HUDEP-2 (cell line): Measurements from ENCODE around the gene TUBGCP3.
"Not testable (repeated sequence)": the region's sequence is repeated elsewhere in the genome, so short reads cannot be mapped to it uniquely, and the experiment has no call there.

Experiments
- DNase-seq, 76 experiments: peaks; one replicate each; lab custom pipeline; 2025; ENCODE audit not compliant: unreplicated experiment in 76 of 76; lab: John Stamatoyannopoulos, UW

The TUBGCP3 gene

DNA sequence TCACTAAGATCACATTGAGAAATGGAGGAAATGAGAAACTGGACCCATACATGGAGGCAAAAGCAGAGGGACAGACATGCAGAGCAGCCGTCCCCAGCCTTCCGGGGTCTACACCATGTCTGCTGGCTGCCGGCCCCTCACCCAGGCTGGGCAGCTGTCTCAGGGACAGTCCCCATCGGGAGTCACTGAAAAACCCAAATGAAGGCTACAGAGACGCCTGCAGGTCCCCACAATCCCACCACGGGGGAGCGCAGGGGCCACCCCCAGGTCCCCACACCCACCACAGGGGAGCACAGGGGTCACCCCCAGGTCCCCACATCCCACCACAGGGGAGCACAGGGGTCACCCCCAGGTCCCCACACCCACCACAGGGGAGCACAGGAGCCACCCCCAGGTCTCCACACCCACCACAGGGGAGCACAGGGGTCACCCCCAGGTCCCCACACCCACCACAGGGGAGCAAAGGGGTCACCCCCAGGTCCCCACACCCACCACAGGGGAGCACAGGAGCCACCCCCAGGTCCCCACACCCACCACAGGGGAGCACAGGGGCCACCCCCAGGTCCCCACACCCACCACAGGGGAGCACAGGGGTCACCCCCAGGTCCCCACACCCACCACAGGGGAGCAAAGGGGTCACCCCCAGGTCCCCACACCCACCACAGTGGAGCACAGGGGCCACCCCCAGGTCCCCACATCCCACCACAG lies 99.5 kb downstream of the TUBGCP3 start:
- not testable (repeated sequence) for DNase-seq

DNA sequence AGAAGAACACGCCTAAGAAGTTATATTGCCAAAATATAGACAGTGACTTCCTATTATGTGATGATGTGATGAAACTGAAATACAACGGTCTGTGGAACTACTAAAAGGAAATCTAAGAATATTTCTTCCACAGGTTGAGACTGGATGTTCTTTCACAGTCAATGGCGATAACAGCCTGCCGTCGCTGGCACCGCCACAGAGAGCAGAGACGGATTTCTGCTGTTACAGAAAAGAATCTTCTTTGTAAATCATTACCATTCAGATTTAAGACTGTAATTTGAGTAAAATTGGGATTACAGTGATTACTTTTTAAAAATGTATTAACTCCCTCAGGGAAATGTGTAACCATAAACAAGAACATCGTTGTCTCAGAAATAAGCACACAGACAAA lies 100.8 kb downstream of the TUBGCP3 start:
- no peak for DNase-seq

GRCh38 chr13:112486386-112487126 lies 101.4 kb downstream of the TUBGCP3 start:
- DNase-seq: no peak

GRCh38 chr13:112485814-112486213 lies 102.1 kb downstream of the TUBGCP3 start:
- DNase-seq: not testable (repeated sequence)

GRCh38 chr13:112483299-112483698 lies 104.7 kb downstream of the TUBGCP3 start:
- DNase-seq: no peak

DNA sequence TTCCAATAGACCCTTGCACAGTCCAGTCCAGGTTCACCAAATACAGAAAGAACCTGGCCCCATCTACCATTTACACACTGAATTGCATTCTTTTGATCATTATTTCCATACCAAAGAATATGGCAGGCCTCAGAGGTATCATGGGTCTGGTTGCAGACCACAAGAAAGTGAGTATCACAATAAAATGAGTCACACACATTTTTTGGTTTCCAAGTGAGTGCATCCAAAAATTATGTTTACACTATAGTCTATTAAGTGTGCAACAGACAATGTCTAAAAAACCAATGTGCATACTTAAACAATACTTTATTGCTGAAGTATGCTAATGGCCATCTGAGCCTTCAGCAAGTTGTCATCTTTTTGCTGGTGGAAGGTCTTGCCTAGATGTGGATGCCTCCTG lies 106.5 kb downstream of the TUBGCP3 start:
- DNase-seq: no peak

GRCh38 chr13:112479389-112479788 lies 108.6 kb downstream of the TUBGCP3 start:
- DNase-seq: no peak

- no peak for DNase-seq
Observed at GRCh38 chr13:112477070-112477619, 110.8 kb downstream of the TUBGCP3 start.

GRCh38 chr13:112475889-112476288 lies 112.1 kb downstream of the TUBGCP3 start:
- no peak for DNase-seq

- DNase-seq: no peak
Observed at GRCh38 chr13:112474869-112475268, 113.1 kb downstream of the TUBGCP3 start.

GRCh38 chr13:112473818-112474217 lies 114.1 kb downstream of the TUBGCP3 start:
- no peak for DNase-seq

DNA sequence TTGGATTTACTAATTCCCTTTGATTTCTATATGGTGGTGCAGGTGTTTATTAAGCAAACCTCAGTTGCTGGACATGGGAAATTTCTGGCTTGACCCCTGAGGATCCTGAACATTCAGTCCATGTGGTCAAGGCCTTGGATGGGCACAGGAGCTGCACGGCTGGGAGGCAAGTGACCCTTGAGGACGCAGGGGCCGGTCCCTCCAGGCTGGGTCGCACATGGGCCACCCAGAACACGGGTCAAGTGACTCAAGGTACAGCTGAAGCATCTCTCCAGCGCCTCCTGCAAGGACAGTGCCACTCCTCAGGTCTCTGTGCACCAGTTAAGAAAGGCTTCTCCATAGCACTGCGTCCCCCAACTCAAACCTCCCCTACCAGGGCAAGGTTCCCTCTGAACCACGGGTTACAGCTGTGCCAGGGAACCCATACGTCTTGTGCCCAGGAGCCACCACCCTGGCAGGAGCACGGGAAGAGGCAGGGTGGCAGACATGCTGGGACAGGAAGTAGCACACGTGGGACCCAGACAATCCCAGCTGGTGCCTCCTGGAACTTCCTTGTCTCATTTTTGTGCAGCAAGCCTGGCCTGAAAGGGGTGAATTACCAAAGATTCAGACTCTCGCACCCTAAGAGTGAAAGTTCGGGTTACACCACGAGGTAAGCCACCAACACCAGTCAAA lies 118.7 kb downstream of the TUBGCP3 start:
- no peak for DNase-seq

- DNase-seq: no peak
Observed at GRCh38 chr13:112468069-112468468, 119.9 kb downstream of the TUBGCP3 start.

DNA sequence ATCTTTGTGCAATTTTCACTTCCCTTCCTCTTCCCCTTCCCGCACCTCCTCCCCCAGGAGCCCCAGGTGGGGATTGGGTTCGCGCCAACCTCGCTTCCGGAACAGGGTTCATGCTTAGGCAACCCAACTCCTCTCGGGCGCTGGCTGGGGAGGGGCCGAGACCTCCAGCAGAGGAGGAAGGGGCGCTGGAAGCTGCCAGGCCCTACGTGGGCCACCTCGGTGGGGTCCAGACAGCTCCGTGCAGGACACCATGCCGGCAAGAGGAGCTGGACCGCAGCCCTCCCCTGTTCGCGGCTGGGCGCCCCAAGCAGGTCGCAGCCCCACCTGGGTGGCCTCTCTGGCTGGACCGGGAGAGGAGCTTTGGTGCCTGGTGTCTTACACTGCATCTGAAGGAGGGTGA lies 120.7 kb downstream of the TUBGCP3 start:
- DNase-seq: no peak

DNA sequence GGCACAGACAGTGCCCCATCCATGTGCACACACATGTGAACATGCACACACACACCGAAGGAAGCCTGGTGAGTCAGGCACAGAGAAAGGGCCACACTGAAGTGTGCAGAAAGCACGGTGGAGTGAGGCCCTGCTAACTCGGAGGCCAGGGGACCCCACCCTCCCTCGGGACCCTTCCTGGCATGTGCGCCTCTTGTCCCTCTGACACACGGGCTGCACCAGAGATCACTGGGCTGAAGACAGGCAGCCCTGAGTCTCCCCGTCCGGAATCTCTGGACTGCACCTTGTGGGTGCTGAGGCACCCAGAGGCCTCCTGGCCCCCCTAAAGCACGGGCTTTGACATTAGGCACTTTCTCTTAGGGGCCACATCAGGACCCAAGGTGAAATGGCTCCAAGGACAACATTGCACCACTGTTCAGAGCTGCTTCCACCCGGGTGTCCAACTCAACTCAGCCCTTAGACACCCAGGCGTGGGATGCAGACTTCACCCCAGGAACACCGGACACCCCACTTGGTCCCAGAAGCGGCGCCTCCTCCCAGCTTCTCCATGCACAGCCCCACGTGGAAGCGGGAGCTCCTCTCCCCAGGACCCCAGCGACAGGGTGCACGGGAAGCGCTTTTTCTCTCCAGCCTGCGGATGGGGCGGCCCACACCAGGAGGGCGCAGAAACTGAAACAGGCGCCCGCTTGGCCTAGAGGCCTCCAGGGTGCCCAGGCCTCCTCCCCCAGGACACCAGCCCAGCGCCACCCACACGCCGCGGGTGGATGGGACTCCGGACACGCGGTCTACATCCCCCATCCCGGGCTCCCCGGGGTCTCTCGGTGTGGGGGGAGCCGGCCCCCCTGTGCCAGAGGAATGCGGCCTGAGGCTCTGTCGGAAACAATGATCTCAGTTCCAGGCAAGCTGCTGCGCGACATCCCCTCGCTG lies 121.6 kb downstream of the TUBGCP3 start:
- no peak for DNase-seq

DNA sequence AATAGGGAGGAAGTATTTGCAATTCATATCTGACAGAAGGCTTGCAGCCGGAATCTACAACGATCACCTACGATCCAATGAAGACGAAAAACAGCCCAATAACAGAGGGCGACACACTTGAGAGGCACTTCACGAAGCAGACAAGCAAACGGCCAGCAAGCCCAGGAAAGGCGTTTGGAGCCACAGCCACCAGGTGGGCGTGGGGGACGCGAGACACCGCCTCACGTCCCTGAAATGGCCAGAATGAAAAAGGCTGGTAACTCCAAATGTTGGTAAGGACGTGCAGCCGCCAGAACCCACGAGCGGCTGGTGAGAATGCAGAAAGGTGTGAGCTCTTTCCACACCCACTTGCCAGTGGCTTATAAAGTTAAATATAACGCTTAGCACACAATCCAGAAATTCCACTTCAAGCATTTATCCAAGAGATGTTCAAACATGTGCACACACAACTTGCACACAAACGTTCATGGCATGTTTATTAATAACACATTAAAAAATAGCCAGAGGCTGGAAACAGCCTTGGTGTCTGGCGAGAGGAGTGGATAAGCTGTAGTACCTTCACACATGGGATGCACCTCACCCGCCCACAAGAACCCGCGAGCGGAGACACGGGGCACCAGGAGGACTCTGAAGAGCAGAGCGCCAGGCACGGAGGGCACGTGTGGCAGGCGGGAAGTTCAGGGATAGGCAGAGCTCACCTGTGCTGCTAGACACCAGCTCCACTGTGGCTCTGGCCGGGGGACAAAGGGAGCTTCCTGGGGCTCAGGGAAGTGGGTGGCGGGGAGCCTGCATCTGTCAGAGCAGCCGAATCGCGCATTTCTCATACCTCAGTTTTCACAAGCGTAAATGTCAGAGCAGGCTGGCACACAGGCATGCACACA lies 122.5 kb downstream of the TUBGCP3 start:
- no peak for DNase-seq

- no peak for DNase-seq
Observed at GRCh38 chr13:112464720-112465119, 123.2 kb downstream of the TUBGCP3 start.

DNA sequence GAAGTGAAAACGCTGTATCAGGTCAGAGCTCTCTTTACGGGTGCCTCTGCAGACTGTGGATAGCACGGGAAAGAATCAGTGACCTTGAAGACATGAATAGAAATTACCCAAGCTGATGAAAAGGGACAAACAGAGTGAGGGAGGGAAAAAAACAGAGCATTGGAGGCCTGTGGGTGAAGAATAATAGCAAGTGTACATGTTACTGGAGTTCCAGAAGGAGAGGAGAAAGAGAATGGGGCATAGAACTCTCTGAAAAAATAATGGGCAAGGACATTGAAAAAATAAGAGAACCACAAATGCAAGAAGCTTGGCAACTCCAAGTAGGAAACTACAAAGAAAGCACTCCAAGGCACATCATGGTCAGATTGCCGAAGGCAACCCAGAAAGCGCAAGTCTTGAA lies 125.5 kb downstream of the TUBGCP3 start:
- no peak for DNase-seq

- DNase-seq: no peak
Observed at GRCh38 chr13:112457485-112457884, 130.5 kb downstream of the TUBGCP3 start.
